Upper lobe of left lung (tissue), 6 donors: ENCODE measurements around the gene SLC22A3. TPM values are rescaled to one million over a fixed set of nuclear protein-coding genes. Genes with fewer than 3 reads are reported as not detected.

Source experiments
- ATAC-seq, 2 donors: fragments of 200-7000 bp; cut with Tn5 transposase; one replicate each; pipeline ENCODE4 v1.9.1; 2022; ENCODE audit warnings: mild to moderate bottlenecking in 2 of 2, moderate library complexity in 2 of 2; ENCODE audit not compliant: low FRiP score in 2 of 2
- DNase-seq, 2 donors: peaks; one replicate each; pipeline ENCODE4 v3.0.0-alpha.2; 2019 to 2020
- H3K27ac ChIP-seq, 4 donors: fragments of 200-600 bp; sonication (generic); one replicate each; pipeline ENCODE4 v1.5.1; 2016 to 2019
- H3K27me3 ChIP-seq, 4 donors: fragments of 200-600 bp; sonication (generic); one replicate each; pipeline ENCODE4 v1.5.1; 2017 to 2019
- H3K36me3 ChIP-seq, 4 donors: fragments of 200-600 bp; sonication (generic); one replicate each; pipeline ENCODE4 v1.5.1; 2016 to 2019
- H3K4me1 ChIP-seq, 4 donors: fragments of 200-600 bp; sonication (generic); one replicate each; pipeline ENCODE4 v1.5.1; 2018 to 2019
- H3K4me3 ChIP-seq, 4 donors: fragments of 200-600 bp; sonication (generic); one replicate each; pipeline ENCODE4 v1.5.1; 2017 to 2019; ENCODE audit warnings: mild to moderate bottlenecking in 2 of 4, moderate library complexity in 1 of 4
- H3K9me3 ChIP-seq, 4 donors: fragments of 200-600 bp; sonication (generic); one replicate each; pipeline ENCODE4 v1.5.1; 2018 to 2019
- EP300 ChIP-seq, 4 donors: sonication (generic); formaldehyde crosslinking; IDR thresholded peaks; one replicate each; pipeline ENCODE4 v1.5.1; 2017; ENCODE audit warnings: antibody characterized with exemption in 4 of 4, control low read depth in 2 of 4
- POLR2A ChIP-seq, 4 donors: fragments of 450-650 bp; IDR thresholded peaks; one replicate each; pipeline ENCODE4 v1.5.1; 2016 to 2017; ENCODE audit warnings: antibody characterized with exemption in 4 of 4, mild to moderate bottlenecking in 2 of 4
- POLR2AphosphoS5 ChIP-seq, 2 donors: sonication (generic); formaldehyde crosslinking; IDR thresholded peaks; one replicate each; pipeline ENCODE4 v1.5.1; 2017; ENCODE audit warnings: antibody characterized with exemption in 2 of 2
- WGBS, 2 donors: methylation state at CpG; one replicate each; pipeline ENCODE4 v1.1.5; 2017 to 2018; 5-methylcytosine and 5-hydroxymethylcytosine counted together
- total RNA-seq, 6 donors: library from RNA; depleted of rRNA in 4 of 6; stranded (reverse); fragments of >200 nt in 4 of 6; gene quantifications; one replicate each; pipeline versions ENCODE4 v1.1.0 to v1.2.1, GENCODE V29; 2016 to 2021
- TF ChIP-seq, protein P1 (sequence below), 6 experiments: fragments of 450-650 bp in 4 of 6; fragments of 200-600 bp in 2 of 6; sonication (generic) in 2 of 6; IDR thresholded peaks; one replicate each; pipeline ENCODE4 v1.5.1; 2016 to 2019; ENCODE audit warnings: antibody characterized with exemption in 6 of 6
- donor health status: DM: no; HTN: no; CAD: no; lungs with moderate emphysema.
- donor health status: DM: no; HTN: yes; CAD: no; lungs with severe emphysema.

Gene SLC22A3
- total RNA-seq, 6 donors from 2014 or later = 17.7 to 68.1 (median 44.8) TPM

DNA sequence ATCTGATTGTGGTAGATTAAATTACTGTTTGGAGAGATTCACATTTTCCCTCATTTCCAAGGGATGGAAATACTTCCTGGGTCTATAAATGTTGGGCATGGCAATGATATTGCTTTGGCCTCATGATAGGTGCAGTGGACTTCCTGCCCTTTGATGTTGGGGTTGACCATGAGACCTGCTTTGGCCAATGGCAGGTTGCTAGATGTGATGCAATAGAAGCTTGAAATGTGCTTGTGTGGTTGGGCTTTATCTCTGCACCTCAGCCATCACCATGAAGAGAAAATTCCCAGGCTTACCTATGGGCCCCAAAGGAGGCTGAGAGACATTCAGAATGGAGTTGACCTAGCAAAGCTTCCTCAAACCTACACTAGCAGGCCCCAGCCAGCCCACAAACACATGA is 69.4 kb downstream of the SLC22A3 start:
- TF ChIP-seq, protein P1, sequence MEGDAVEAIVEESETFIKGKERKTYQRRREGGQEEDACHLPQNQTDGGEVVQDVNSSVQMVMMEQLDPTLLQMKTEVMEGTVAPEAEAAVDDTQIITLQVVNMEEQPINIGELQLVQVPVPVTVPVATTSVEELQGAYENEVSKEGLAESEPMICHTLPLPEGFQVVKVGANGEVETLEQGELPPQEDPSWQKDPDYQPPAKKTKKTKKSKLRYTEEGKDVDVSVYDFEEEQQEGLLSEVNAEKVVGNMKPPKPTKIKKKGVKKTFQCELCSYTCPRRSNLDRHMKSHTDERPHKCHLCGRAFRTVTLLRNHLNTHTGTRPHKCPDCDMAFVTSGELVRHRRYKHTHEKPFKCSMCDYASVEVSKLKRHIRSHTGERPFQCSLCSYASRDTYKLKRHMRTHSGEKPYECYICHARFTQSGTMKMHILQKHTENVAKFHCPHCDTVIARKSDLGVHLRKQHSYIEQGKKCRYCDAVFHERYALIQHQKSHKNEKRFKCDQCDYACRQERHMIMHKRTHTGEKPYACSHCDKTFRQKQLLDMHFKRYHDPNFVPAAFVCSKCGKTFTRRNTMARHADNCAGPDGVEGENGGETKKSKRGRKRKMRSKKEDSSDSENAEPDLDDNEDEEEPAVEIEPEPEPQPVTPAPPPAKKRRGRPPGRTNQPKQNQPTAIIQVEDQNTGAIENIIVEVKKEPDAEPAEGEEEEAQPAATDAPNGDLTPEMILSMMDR (IDR thresholded peaks at IDR 0.05) = no peak
- no peak overlapping the region for H3K27ac ChIP-seq
- no peaks in the 10 kb centered on the region for H3K27me3 ChIP-seq
- no peak for DNase-seq
- H3K4me1 ChIP-seq = no peaks in the 10 kb centered on the region
- H3K36me3 ChIP-seq = no peaks in the 10 kb centered on the region
- no peak for ATAC-seq
- H3K4me3 ChIP-seq = no peak overlapping the region
- H3K9me3 ChIP-seq = no peaks in the 10 kb centered on the region

DNA sequence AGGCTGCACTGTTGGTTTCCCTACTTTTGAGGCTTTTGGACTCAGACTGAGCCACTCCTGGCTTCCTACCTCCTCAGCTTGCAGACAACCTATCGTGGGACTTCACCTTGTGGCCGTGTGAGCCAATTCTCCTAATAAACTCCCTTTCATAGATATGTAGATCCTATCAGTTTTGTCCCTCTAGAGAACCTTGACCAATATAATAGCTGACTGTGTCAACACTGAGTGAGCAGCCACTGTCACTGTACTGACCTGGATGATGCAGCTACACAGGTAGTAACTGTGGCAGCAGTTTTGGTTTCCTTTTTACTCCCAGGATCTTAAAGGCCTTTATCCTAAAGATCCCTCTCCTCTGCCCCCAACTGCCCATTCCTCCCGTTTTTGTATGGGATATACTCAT is 70.2 kb downstream of the SLC22A3 start:
- WGBS, 2 donors = 67 to 75% methylated on average over 3 of the region's 3 CpGs
- Histone ChIP-seq H3K4me1 (no peaks in the 10 kb centered on the region), H3K36me3 (no peaks in the 10 kb centered on the region), H3K27me3 (no peaks in the 10 kb centered on the region), H3K9me3 (no peaks in the 10 kb centered on the region), H3K27ac (no peak overlapping the region), H3K4me3 (no peak overlapping the region)
- DNase-seq (no peak), ATAC-seq (no peak)
- TF ChIP-seq EP300 (IDR thresholded peaks at IDR 0.05) (no peak), POLR2A (IDR thresholded peaks at IDR 0.05) (no peak), POLR2AphosphoS5 (IDR thresholded peaks at IDR 0.05) (no peak)
- TF ChIP-seq, protein P1 (IDR thresholded peaks at IDR 0.05) = no peak

DNA sequence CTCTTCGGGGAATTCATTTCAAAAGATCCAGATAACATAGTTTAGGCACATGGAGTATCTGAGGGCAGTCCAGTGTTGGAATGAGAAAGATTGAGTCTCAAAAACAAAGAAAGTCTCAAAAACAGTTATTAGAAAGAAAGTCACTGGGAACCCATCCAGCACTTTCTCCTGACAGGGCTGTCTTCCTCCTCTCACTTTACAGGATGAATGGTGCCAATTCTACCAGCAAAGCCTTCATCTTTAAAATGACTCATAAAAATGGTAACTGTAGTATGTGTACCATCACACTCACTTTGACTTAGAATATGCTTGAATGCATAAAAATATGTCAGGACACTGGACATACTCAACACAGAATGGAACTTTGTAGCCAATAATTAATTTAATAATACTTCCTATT is 71.3 kb downstream of the SLC22A3 start:
- TF ChIP-seq POLR2A (IDR thresholded peaks at IDR 0.05) = no peak
- TF ChIP-seq EP300 (IDR thresholded peaks at IDR 0.05) = no peak
- TF ChIP-seq POLR2AphosphoS5 (IDR thresholded peaks at IDR 0.05) = no peak
- TF ChIP-seq, protein P1 (IDR thresholded peaks at IDR 0.05) = no peak
- no peaks in the 10 kb centered on the region for H3K27me3 ChIP-seq
- no peak for DNase-seq
- WGBS, 2 donors = 50 to 85% methylated on average over 1 of the region's 1 CpG
- H3K4me1 ChIP-seq = no peaks in the 10 kb centered on the region
- no peak for ATAC-seq
- H3K27ac ChIP-seq = no peak overlapping the region
- no peaks in the 10 kb centered on the region for H3K36me3 ChIP-seq
- no peak overlapping the region for H3K4me3 ChIP-seq
- no peaks in the 10 kb centered on the region for H3K9me3 ChIP-seq

DNA sequence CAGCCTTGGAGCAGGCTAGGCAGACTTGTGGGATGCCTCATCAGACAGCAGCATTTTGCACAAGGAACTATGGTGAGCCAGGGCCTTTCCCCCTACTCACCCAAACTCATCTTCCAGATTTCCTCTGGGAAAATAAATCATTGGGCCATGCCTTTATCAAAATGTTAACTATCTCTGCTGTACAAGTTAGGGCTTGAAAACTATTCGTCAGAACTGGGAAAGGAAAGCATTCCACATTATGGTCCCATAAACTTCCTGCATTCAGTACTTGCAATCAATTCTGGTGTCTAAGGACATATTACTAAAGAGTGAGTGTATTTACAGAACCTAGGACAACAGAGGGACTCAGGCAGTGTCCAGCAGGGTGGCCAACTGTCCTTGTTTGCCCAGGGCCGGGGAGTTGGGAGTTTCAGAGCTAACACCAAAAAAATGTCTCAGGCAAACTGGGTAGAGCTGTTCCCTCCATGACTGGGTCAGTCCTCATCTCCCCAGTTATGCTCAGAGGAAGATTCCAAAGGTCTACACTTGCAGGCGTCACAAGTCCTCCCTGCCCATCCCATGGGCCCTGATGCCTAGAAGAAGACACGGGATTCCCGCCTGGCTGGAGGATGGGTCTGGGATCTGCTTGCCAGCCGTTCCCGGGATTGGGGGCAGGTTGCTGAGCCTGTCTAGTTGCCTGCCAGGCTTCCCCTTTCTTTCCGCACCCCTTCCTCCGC is 72.2 kb downstream of the SLC22A3 start:
- H3K27me3 ChIP-seq = no peaks in the 10 kb centered on the region
- TF ChIP-seq POLR2A (IDR thresholded peaks at IDR 0.05) = no peak
- no peak for ATAC-seq
- H3K9me3 ChIP-seq = no peaks in the 10 kb centered on the region
- H3K4me3 ChIP-seq = no peak overlapping the region
- H3K36me3 ChIP-seq = no peaks in the 10 kb centered on the region
- no peak for DNase-seq
- H3K27ac ChIP-seq = no peak overlapping the region
- 93 to 94% methylated on average over 7 to 9 of the region's 9 CpGs for WGBS, 2 donors
- H3K4me1 ChIP-seq = no peaks in the 10 kb centered on the region

DNA sequence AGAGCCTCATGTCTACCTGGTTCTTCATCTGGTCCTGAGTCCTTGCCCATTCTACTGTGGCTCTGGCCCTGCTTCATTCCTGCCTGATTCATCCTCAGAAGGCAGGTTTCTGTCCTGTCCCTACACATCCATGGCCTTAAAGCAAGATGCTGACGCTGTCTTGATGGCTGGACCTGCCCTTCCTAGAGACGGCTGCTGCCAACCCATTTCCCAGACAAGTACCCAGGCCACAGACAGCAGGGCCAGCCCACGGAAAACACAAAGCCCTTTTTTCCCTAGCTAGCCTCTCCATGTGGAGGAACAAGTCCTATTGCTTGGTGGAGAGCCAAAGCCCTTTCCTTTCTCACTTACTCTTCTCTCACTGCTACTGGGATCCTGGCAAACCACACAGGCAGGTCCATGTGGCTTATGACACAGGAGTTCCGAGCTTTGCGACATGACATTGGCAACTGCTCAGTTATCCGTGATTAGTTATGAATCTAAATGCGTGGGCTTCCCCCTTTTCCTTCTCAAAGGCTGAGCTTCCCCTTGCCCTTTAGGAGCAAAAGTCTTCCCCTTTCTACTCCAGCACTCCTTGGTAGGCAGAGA is 72.9 kb downstream of the SLC22A3 start:
- Histone ChIP-seq H3K36me3 (no peaks in the 10 kb centered on the region), H3K4me1 (no peaks in the 10 kb centered on the region), H3K4me3 (no peak overlapping the region), H3K9me3 (no peaks in the 10 kb centered on the region), H3K27me3 (no peaks in the 10 kb centered on the region), H3K27ac (no peak overlapping the region)
- ATAC-seq (peak in 1 of 2 donors; percentile 43), DNase-seq (no peak)
- TF ChIP-seq POLR2A (IDR thresholded peaks at IDR 0.05) = no peak
- TF ChIP-seq, protein P1 (IDR thresholded peaks at IDR 0.05) = no peak
- no peak for TF ChIP-seq EP300 (IDR thresholded peaks at IDR 0.05)
- TF ChIP-seq POLR2AphosphoS5 (IDR thresholded peaks at IDR 0.05) = no peak
- WGBS, 2 donors = 86 to 90% methylated on average over 7 of the region's 7 CpGs
